Chondrocyte (in vitro differentiated cells): ENCODE results near the gene LMAN2. TPM values are rescaled to one million over a fixed set of nuclear protein-coding genes. Genes with fewer than 3 reads are reported as not detected.

ENCODE experiments used
- DNase-seq: peaks from one replicate; pipeline ENCODE4 v3.0.0; 2021; ENCODE audit warnings: mixed read lengths, low spot score
- H3K27ac Mint-ChIP-seq: one replicate; pipeline ENCODE4 v1.8.0; 2021; ENCODE audit warnings: mild to moderate bottlenecking, moderate library complexity, mixed read lengths; ENCODE audit not compliant: unreplicated experiment
- H3K27me3 Mint-ChIP-seq: 2 replicates; pipeline ENCODE4 v1.8.0; 2021; ENCODE audit warnings: low read depth, mixed read lengths
- H3K36me3 Mint-ChIP-seq: 2 replicates; pipeline ENCODE4 v1.8.0; 2021; ENCODE audit warnings: low read depth, mixed read lengths
- H3K4me1 Mint-ChIP-seq: 2 replicates; pipeline ENCODE4 v1.8.0; 2021; ENCODE audit warnings: low read depth, mild to moderate bottlenecking, mixed read lengths
- H3K4me3 Mint-ChIP-seq: one replicate; pipeline ENCODE4 v1.8.0; 2021; ENCODE audit warnings: mild to moderate bottlenecking, moderate library complexity, mixed read lengths; ENCODE audit not compliant: unreplicated experiment
- H3K9me3 Mint-ChIP-seq: 2 replicates; pipeline ENCODE4 v1.8.0; 2021; ENCODE audit warnings: low read depth, mixed read lengths
- CTCF ChIP-seq: fragments of 200-600 bp; sonication (generic); IDR thresholded peaks from 2 replicates; pipeline ENCODE4 v1.5.0; 2021; ENCODE audit warnings: antibody characterized with exemption, mild to moderate bottlenecking, moderate library complexity
- total RNA-seq: library from RNA; stranded (reverse); gene quantifications from 3 replicates; pipeline ENCODE4 v1.2.1, GENCODE V29; 2021

The LMAN2 gene
- total RNA-seq, 1 donor from 2014 or later, result 83.4 TPM

- Mint-ChIP-seq H3K27ac (no peak overlapping the region), H3K27me3 (peaks cover 4% of the 10 kb centered on the region), H3K36me3 (no peaks in the 10 kb centered on the region), H3K9me3 (no peaks in the 10 kb centered on the region), H3K4me1 (peaks cover 19% of the 10 kb centered on the region), H3K4me3 (no peak overlapping the region)
- no peak for TF ChIP-seq CTCF
- DNase-seq, result no peak
Observed at GRCh38 chr5:177388521-177389052, 37.1 kb upstream of the LMAN2 start.

- TF ChIP-seq CTCF, result no peak
- no peak for DNase-seq
- no peaks in the 10 kb centered on the region for H3K9me3 Mint-ChIP-seq
- H3K36me3 Mint-ChIP-seq, result no peaks in the 10 kb centered on the region
- no peak overlapping the region for H3K4me3 Mint-ChIP-seq
- H3K27me3 Mint-ChIP-seq, result peaks cover 7% of the 10 kb centered on the region
- H3K27ac Mint-ChIP-seq, result no peak overlapping the region
- peaks cover 19% of the 10 kb centered on the region for H3K4me1 Mint-ChIP-seq
Observed at GRCh38 chr5:177387405-177387804, 35.9 kb upstream of the LMAN2 start.

DNA sequence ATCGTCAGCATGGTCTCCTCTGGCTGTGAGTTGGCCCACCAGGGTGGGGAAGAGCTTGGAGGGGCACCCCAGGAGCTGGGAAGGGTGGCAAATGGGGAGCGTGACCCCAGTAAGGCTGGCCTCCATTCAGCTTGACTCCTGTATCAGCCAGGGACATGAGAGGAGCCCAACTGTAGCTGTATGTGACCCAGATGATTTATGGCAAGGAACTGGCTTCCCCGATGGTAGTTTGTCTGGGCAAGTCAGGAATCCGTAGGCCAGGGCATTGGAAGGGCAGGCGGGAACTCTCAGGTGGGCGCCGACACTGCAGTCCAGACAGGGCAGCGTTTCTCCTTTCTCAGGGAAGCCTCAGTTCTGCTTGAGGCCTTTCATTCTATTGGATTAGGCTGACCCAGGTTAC is 35.1 kb upstream of the LMAN2 start:
- Mint-ChIP-seq H3K27me3 (peaks cover 8% of the 10 kb centered on the region), H3K36me3 (no peaks in the 10 kb centered on the region), H3K27ac (no peak overlapping the region), H3K4me3 (no peak overlapping the region), H3K9me3 (no peaks in the 10 kb centered on the region), H3K4me1 (peaks cover 19% of the 10 kb centered on the region)
- DNase-seq, result no peak
- no peak for TF ChIP-seq CTCF

- TF ChIP-seq CTCF, result no peak
- no peak overlapping the region for H3K4me3 Mint-ChIP-seq
- H3K27ac Mint-ChIP-seq, result no peak overlapping the region
- H3K27me3 Mint-ChIP-seq, result peaks cover 8% of the 10 kb centered on the region
- DNase-seq, result no peak
- H3K4me1 Mint-ChIP-seq, result peaks cover 23% of the 10 kb centered on the region
- no peaks in the 10 kb centered on the region for H3K9me3 Mint-ChIP-seq
- H3K36me3 Mint-ChIP-seq, result no peaks in the 10 kb centered on the region
Observed at GRCh38 chr5:177385720-177386119, 34.3 kb upstream of the LMAN2 start.

DNA sequence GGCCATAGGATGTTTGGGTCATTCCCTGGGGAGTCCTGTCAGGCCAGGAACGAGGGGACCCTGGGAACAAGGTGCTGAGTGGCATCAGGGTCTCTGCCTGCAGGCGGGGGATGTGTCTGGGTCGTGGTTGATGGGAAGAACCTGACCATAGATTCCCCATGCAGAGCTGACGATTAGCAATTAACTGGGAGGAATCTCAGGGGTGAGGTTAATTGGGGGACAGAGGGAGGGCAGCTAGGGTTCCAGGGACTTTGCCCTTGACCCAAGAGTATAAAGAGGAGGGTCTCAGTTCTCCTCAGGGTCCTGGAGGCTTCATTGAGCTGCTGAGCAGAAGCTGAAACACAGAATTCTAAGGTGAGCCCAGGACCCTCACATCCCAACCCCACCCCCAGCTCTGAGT is 32.7 kb upstream of the LMAN2 start, which contains the start of gene SLC34A1:
SLC34A1 (plus strand) TSS at position 301 of the 400 bp plus-strand sequence. CDS start 1,308 bp downstream, outside the sequence.
- Mint-ChIP-seq H3K36me3 (no peaks in the 10 kb centered on the region), H3K4me3 (no peak within 1 kb of the TSS), H3K27me3 (peaks cover 8% of the 10 kb centered on the region), H3K27ac (no peak within 1 kb of the TSS), H3K9me3 (no peaks in the 10 kb centered on the region), H3K4me1 (peaks cover 18% of the 10 kb centered on the region)
- no peak for DNase-seq
- TF ChIP-seq CTCF, result no peak
